Ectodermal cell (in vitro differentiated cells): ENCODE measurements around the gene TTC33.

Experiments
- H3K27ac ChIP-seq: 2 replicates; pipeline ENCODE4 v1.7.0; 2013; ENCODE audit warnings: mild to moderate bottlenecking, low read depth, low read length; ENCODE audit not compliant: insufficient read depth, poor library complexity, severe bottlenecking
- H3K27me3 ChIP-seq: 2 replicates; pipeline ENCODE4 v1.7.0; 2013; ENCODE audit warnings: mild to moderate bottlenecking, low read length; ENCODE audit not compliant: insufficient read depth, control insufficient read depth, poor library complexity, severe bottlenecking
- H3K36me3 ChIP-seq: one replicate; pipeline ENCODE4 v1.7.0; 2013; ENCODE audit warnings: low read length; ENCODE audit not compliant: control insufficient read depth, insufficient read depth
- H3K4me1 ChIP-seq: one replicate; pipeline ENCODE4 v1.7.0; 2013; ENCODE audit warnings: low read length; ENCODE audit not compliant: control insufficient read depth, insufficient read depth
- H3K4me3 ChIP-seq: 2 replicates; pipeline ENCODE4 v1.7.0; 2013; ENCODE audit warnings: low read depth, low read length, control low read depth; ENCODE audit not compliant: insufficient read depth
- H3K9me3 ChIP-seq: 2 replicates; pipeline ENCODE4 v1.7.0; 2013; ENCODE audit warnings: mild to moderate bottlenecking, low read length, moderate library complexity; ENCODE audit not compliant: control insufficient read depth
- WGBS, 2 experiments: methylation state at CpG; one replicate each; pipeline ENCODE4 v1.1.7; 2013; ENCODE audit warnings: missing lambda C conversion rate in 2 of 2; 5-methylcytosine and 5-hydroxymethylcytosine counted together

The TTC33 gene

GRCh38 chr5:40780199-40780598 lies 24.4 kb upstream of the TTC33 start:
- H3K9me3 ChIP-seq: no peaks in the 10 kb centered on the region
- H3K27me3 ChIP-seq: no peaks in the 10 kb centered on the region
- no peaks in the 10 kb centered on the region for H3K4me1 ChIP-seq
- H3K36me3 ChIP-seq: no peaks in the 10 kb centered on the region
- H3K4me3 ChIP-seq: no peak overlapping the region
- 90 to 98% methylated on average over 2 to 4 of the region's 5 CpGs for WGBS, 2 experiments
- H3K27ac ChIP-seq: no peak overlapping the region

DNA sequence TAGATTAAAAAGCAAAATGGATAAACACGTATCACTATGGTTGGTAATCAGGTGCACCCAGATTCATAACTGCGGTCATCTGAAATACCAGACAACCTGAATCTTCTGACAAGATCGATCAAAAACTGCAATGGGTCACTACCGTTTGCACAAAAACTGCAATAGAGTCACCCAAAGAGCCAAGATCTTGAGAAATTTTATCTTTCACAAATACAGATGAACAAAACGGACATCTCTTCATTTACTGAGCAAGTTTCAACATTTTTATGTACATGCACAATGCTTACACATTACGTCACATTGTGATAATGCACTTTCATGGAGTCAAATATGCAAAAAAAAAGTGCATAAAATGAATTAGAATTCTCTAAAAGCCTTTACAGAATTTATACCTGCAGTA lies 23.8 kb upstream of the TTC33 start:
- no peak overlapping the region for H3K27ac ChIP-seq
- H3K27me3 ChIP-seq: no peaks in the 10 kb centered on the region
- H3K9me3 ChIP-seq: no peaks in the 10 kb centered on the region
- H3K4me1 ChIP-seq: no peaks in the 10 kb centered on the region
- H3K36me3 ChIP-seq: no peaks in the 10 kb centered on the region
- H3K4me3 ChIP-seq: no peak overlapping the region
- WGBS, 2 experiments: 96 to 97% methylated on average over 6 of the region's 6 CpGs

DNA sequence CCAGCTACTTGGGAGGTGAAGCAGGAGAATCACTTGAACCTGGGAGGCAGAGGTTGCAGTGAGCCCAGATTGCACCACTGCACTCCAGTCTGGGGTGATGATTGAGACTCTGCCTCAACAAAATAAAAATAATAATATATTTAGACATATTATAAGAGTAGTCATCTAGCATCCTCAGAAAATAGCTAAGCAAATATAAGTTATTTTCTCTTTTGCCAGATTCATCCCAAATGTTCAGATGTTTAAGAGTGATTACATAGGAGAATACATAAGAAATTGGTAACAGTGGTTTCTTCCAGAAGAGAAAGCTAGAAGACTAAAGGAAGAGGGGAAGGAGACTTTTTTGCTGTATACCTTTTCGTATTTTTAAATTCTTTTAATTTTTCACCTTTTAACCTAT lies 22.4 kb upstream of the TTC33 start:
- no CpG with 5 or more reads among the region's 1 CpG for WGBS, 2 experiments
- H3K4me3 ChIP-seq: no peak overlapping the region

GRCh38 chr5:40776658-40776977 lies 20.9 kb upstream of the TTC33 start:
- H3K36me3 ChIP-seq: no peaks in the 10 kb centered on the region
- no peaks in the 10 kb centered on the region for H3K4me1 ChIP-seq
- WGBS, 2 experiments: 95 to 100% methylated on average over 1 of the region's 1 CpG
- H3K9me3 ChIP-seq: no peaks in the 10 kb centered on the region
- H3K4me3 ChIP-seq: no peak overlapping the region
- no peaks in the 10 kb centered on the region for H3K27me3 ChIP-seq
- no peak overlapping the region for H3K27ac ChIP-seq

More for the DNA sequence above, 22.4 kb upstream of the TTC33 start:
- Histone ChIP-seq H3K9me3 (no peaks in the 10 kb centered on the region), H3K27me3 (no peaks in the 10 kb centered on the region), H3K4me1 (no peaks in the 10 kb centered on the region), H3K27ac (no peak overlapping the region), H3K36me3 (no peaks in the 10 kb centered on the region)

DNA sequence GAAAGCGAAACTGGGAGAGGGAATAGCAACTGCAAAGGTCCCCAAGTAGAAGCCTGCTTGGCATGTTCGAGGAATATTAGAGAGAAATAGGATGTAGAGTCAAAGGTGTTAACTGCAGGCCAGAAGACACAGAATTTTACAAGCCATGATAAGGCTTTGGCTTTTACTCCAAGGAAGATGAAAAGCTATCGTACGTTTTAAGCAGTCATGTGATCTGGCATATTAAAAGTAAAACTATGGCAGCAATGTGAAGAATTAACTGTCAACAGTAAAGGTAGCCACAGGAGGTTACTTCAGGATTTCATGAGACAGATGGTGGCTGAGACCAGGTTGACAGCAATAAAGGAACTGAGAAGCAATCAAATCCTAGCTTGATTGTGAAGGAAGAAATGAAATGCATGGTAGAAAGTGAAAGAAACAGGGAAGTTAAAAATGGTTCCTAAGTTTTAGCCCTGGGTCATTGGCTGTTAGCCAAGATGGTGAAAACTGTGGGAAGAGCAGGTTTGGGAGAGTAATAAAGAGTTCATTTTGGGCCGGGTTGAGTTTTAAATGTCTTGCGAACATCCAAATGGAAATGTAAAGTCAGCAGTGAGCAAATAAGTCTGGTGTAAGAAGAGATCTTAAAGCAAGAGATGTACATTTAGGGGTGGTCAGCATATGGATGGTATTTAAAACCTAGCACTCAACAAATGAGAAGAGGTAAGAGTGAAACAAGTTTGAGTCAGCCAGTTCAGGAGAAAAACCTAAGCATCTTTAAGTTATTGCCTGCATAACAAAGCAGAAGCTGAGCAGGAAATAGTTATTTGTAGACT lies 20.3 kb upstream of the TTC33 start:
- H3K4me3 ChIP-seq: no peak overlapping the region
- no peaks in the 10 kb centered on the region for H3K27me3 ChIP-seq
- H3K9me3 ChIP-seq: no peaks in the 10 kb centered on the region
- no peaks in the 10 kb centered on the region for H3K4me1 ChIP-seq
- H3K36me3 ChIP-seq: no peaks in the 10 kb centered on the region
- WGBS, 2 experiments: 94 to 97% methylated on average over 6 of the region's 6 CpGs
- H3K27ac ChIP-seq: no peak overlapping the region

DNA sequence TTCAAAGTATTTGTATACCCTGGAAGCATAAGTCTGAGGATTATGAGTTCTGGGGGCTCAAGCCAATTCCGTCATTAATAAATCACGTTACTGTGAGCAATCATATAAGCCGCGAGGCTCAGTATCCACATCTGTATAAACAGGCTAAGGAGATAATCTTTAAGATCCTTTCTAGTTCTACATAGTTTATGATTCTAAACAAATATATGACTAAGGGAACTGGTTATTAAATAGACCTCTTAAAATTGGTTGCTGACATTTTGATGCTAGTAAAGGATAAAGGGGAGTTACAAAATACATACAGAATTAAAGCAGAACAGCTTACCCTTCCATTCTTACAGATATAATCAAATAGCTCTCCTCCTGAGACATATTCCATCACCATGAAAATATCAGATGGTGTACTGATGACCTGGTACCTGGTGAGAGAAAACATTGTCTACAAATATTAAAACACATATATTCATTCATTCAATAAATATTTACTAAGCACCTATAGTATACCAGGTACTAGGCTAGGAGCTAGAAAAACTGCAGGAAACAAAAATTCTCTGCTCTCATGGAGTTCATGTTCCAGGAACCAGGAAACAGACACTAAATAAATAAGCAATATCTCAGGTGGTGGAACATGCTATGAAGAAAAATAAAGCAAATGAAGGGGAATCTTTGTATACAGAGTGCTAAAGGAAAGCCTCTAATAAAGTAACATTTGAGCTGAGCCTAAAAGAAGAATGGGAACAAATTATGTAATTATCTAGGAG lies 19.5 kb upstream of the TTC33 start:
- H3K9me3 ChIP-seq: no peaks in the 10 kb centered on the region
- no peaks in the 10 kb centered on the region for H3K36me3 ChIP-seq
- no peaks in the 10 kb centered on the region for H3K4me1 ChIP-seq
- no peak overlapping the region for H3K4me3 ChIP-seq
- H3K27me3 ChIP-seq: no peaks in the 10 kb centered on the region
- 91 to 95% methylated on average over 4 of the region's 4 CpGs for WGBS, 2 experiments
- H3K27ac ChIP-seq: no peak overlapping the region

DNA sequence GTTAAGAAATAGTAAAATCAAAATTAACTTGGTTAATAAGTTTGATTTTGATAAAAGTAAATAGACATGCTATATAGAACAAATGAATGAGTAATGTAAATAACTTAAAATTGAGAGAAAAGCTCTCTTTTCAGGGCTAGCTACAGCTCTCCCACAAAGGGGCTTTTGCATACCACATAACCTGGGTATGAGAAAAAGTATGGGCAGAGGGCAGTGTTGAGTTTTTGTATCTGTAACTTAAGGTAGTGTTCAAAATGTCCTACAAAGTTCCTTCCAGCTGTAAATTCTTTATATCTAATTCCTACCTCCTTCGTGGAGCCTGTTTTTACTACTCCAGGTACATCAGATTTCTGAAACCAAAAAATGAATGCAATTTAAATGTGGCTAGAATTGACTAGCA lies 18.9 kb upstream of the TTC33 start:
- Histone ChIP-seq H3K27ac (no peak overlapping the region), H3K4me1 (no peaks in the 10 kb centered on the region), H3K9me3 (no peaks in the 10 kb centered on the region), H3K27me3 (no peaks in the 10 kb centered on the region), H3K36me3 (no peaks in the 10 kb centered on the region), H3K4me3 (no peak overlapping the region)
- no CpG with 5 or more reads among the region's 1 CpG for WGBS, 2 experiments

GRCh38 chr5:40770764-40771163 lies 15.0 kb upstream of the TTC33 start:
- H3K4me3 ChIP-seq: no peak overlapping the region
- H3K9me3 ChIP-seq: no peaks in the 10 kb centered on the region
- H3K27ac ChIP-seq: no peak overlapping the region
- H3K36me3 ChIP-seq: no peaks in the 10 kb centered on the region
- no peaks in the 10 kb centered on the region for H3K4me1 ChIP-seq
- H3K27me3 ChIP-seq: no peaks in the 10 kb centered on the region
- 93 to 100% methylated on average over 5 of the region's 5 CpGs for WGBS, 2 experiments

- Histone ChIP-seq H3K36me3 (peaks cover 15% of the 10 kb centered on the region), H3K4me3 (no peak overlapping the region)
- WGBS, 2 experiments: 92 to 100% methylated on average over 2 of the region's 2 CpGs
Measured at GRCh38 chr5:40762705-40763104, 6.9 kb upstream of the TTC33 start.

GRCh38 chr5:40757400-40757799 lies 1.6 kb upstream of the TTC33 start:
- H3K36me3 ChIP-seq: peaks cover 4% of the 10 kb centered on the region
- no peak overlapping the region for H3K4me3 ChIP-seq
- H3K27ac ChIP-seq: no peak overlapping the region
- no peaks in the 10 kb centered on the region for H3K9me3 ChIP-seq
- H3K4me1 ChIP-seq: no peaks in the 10 kb centered on the region
- H3K27me3 ChIP-seq: no peaks in the 10 kb centered on the region
- 89 to 100% methylated on average over 2 of the region's 2 CpGs for WGBS, 2 experiments

More at GRCh38 chr5:40762705-40763104, 6.9 kb upstream of the TTC33 start:
- no peak overlapping the region for H3K27ac ChIP-seq
- H3K4me1 ChIP-seq: no peaks in the 10 kb centered on the region
- H3K27me3 ChIP-seq: no peaks in the 10 kb centered on the region
- H3K9me3 ChIP-seq: no peaks in the 10 kb centered on the region
